ENCODE data around the gene HPSE2.

GRCh38 chr10:98415731-98416119, 819.9 kb downstream of the HPSE2 start:
- TF ChIP-seq POLR2A (IDR thresholded peaks at IDR 0.05; ENCODE audit: low read depth, low read length) (no peak), POLR2AphosphoS5 (IDR thresholded peaks at IDR 0.05; ENCODE audit: low read depth, low read length) (no peak), TAF1 (IDR thresholded peaks at IDR 0.05; ENCODE audit: borderline replicate concordance, low read depth, low read length) (no peak)
